ENCODE data around the gene DOCK3. TPM values are rescaled to one million over a fixed set of nuclear protein-coding genes. Genes with fewer than 3 reads are reported as not detected.
"Not testable (repeated sequence)": the region's sequence is repeated elsewhere in the genome, so short reads cannot be mapped to it uniquely, and the experiment has no call there.

The DOCK3 gene
- total RNA-seq, 1 donor from 2014 or later = 21.0 TPM

DNA sequence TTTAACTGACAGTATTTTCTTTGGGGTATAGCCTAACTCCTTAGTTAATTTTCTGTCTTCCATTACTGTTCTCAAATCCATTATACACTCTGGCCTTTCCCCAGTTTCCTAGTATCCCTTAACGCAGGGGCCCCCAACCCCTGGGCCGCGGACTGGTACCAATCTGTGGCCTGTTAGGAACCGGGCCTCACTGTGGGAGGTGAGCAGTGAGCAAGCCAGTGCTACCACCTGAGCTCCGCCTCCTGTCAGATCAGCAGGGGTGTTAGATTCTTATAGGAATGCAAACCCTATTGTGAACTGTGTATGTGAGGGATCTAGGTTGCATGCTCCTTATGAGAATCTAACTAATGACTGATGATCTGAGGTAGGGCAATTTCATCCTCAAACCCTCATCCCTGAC, 75.1 kb downstream of the DOCK3 start:
- peaks cover 5% of the 10 kb centered on the region for H3K4me1 Mint-ChIP-seq
- no peak for DNase-seq (ENCODE audit: low spot score in 2 of 2, unreplicated experiment in 2 of 2)
- TF ChIP-seq, protein P1, sequence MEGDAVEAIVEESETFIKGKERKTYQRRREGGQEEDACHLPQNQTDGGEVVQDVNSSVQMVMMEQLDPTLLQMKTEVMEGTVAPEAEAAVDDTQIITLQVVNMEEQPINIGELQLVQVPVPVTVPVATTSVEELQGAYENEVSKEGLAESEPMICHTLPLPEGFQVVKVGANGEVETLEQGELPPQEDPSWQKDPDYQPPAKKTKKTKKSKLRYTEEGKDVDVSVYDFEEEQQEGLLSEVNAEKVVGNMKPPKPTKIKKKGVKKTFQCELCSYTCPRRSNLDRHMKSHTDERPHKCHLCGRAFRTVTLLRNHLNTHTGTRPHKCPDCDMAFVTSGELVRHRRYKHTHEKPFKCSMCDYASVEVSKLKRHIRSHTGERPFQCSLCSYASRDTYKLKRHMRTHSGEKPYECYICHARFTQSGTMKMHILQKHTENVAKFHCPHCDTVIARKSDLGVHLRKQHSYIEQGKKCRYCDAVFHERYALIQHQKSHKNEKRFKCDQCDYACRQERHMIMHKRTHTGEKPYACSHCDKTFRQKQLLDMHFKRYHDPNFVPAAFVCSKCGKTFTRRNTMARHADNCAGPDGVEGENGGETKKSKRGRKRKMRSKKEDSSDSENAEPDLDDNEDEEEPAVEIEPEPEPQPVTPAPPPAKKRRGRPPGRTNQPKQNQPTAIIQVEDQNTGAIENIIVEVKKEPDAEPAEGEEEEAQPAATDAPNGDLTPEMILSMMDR (IDR thresholded peaks at IDR 0.05; ENCODE audit: unreplicated experiment) = no peak
- H3K36me3 Mint-ChIP-seq = peaks cover 13% of the 10 kb centered on the region
- H3K4me3 Mint-ChIP-seq = no peak overlapping the region
- H3K9me3 Mint-ChIP-seq = peaks cover 18% of the 10 kb centered on the region
- H3K27ac Mint-ChIP-seq = peak overlapping the region; percentile 56
- H3K27me3 Mint-ChIP-seq (ENCODE audit: low read depth) = no peaks in the 10 kb centered on the region

DNA sequence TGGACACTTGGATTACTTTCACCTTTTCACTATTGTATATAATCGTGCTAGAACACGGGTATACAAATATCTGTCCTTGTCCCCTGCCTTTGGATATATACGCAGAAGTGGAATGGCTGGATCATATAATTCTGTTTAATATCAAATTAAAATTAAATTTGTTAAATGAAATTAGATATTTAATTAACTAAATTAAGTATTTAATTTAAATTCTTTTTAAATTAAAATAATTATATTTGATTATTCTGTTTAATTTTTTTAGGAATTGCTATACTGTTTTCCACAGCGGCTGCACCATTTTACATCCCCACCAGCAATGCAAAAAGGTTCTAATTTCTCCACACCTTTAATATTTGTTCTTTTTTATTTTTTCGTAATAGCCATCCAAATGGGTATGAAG, 84.3 kb downstream of the DOCK3 start:
- DNase-seq (ENCODE audit: low spot score in 2 of 2, unreplicated experiment in 2 of 2) = no peak
- no peaks in the 10 kb centered on the region for H3K27me3 Mint-ChIP-seq (ENCODE audit: low read depth)

DNA sequence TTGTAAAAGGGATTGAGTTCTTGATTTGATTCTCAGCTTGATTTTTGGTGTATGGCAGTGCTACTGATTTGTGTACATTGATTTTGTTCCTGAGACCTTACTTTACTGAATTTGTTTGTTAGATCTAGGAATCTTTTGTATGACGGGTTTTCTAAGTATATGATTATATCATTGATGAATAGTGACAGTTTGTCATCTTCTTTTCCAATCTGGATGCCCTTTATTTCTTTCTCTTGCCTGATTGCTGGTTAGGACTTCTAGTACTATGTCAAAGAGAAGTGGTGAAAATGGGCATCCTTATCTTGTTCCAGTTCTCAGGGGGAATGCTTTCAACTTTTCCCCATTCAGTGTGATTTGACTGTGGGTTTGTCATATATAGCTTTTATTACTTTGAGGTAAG, 103.0 kb downstream of the DOCK3 start:
- Mint-ChIP-seq H3K9me3 (peaks cover 44% of the 10 kb centered on the region), H3K36me3 (peaks cover 25% of the 10 kb centered on the region)

More for the DNA sequence above, 84.3 kb downstream of the DOCK3 start:
- Mint-ChIP-seq H3K4me1 (no peaks in the 10 kb centered on the region), H3K36me3 (peaks cover 2% of the 10 kb centered on the region), H3K9me3 (peaks cover 18% of the 10 kb centered on the region), H3K4me3 (no peak overlapping the region), H3K27ac (no peak overlapping the region)
- TF ChIP-seq, protein P1 (IDR thresholded peaks at IDR 0.05; ENCODE audit: unreplicated experiment) = no peak

DNA sequence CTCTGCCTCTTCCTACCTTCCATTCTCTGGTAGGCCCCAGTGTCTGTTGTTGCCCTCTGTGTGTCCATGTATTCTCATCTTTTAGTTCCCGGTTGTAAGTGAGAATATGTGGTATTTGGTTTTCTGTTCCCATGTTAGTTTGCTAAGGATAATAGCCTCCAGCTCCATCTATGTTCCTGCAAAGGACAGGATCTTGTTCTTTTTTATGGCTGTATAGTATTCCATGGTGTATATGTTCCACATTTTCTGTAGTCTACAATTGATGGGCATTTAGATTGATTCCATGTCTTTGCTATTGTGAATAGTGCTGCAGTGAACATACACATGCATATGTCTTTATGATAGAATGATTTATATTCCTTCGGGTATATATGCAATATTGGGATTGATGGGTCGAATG, 107.0 kb downstream of the DOCK3 start:
- not testable (repeated sequence) for H3K4me3 Mint-ChIP-seq; DNase-seq (ENCODE audit: low spot score in 2 of 2, unreplicated experiment in 2 of 2); H3K27me3 Mint-ChIP-seq (ENCODE audit: low read depth); H3K4me1 Mint-ChIP-seq; H3K27ac Mint-ChIP-seq
- Mint-ChIP-seq H3K9me3 (peaks cover 46% of the 10 kb centered on the region), H3K36me3 (peaks cover 37% of the 10 kb centered on the region)

More for the DNA sequence above, 103.0 kb downstream of the DOCK3 start:
- TF ChIP-seq, protein P1 (IDR thresholded peaks at IDR 0.05; ENCODE audit: unreplicated experiment) = no peak
- no peak for DNase-seq (ENCODE audit: low spot score in 2 of 2, unreplicated experiment in 2 of 2)
- H3K4me3 Mint-ChIP-seq = no peak overlapping the region
- H3K27me3 Mint-ChIP-seq (ENCODE audit: low read depth) = no peaks in the 10 kb centered on the region
- peaks cover 2% of the 10 kb centered on the region for H3K4me1 Mint-ChIP-seq
- H3K27ac Mint-ChIP-seq = no peak overlapping the region

DNA sequence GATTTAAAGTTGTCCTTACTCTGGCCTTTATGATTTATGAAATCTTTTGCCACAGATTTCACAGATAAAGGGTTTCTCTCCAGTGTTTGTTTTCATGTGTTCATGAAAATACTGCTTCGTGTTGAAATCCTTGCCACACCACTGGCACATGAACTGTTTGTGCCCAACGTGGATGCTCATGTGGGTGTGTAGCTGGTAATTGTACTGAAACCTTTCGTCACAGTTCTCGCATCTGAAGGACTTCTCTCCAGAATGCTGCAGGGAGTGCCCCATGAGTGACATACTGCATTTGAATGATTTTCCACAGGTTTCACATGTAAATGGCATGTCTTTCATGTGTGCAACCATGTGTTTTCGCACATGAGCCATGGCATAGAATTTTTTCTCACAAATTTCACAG, 111.9 kb downstream of the DOCK3 start:
- peak overlapping the region; percentile 21 for H3K27ac Mint-ChIP-seq
- no peak overlapping the region for H3K4me3 Mint-ChIP-seq
- H3K36me3 Mint-ChIP-seq = peaks cover 32% of the 10 kb centered on the region
- no peaks in the 10 kb centered on the region for H3K27me3 Mint-ChIP-seq (ENCODE audit: low read depth)
- peaks cover 31% of the 10 kb centered on the region for H3K9me3 Mint-ChIP-seq
- H3K4me1 Mint-ChIP-seq = peaks cover 8% of the 10 kb centered on the region
- DNase-seq (ENCODE audit: low spot score in 2 of 2, unreplicated experiment in 2 of 2) = no peak
- TF ChIP-seq, protein P1 (IDR thresholded peaks at IDR 0.05; ENCODE audit: unreplicated experiment) = no peak

DNA sequence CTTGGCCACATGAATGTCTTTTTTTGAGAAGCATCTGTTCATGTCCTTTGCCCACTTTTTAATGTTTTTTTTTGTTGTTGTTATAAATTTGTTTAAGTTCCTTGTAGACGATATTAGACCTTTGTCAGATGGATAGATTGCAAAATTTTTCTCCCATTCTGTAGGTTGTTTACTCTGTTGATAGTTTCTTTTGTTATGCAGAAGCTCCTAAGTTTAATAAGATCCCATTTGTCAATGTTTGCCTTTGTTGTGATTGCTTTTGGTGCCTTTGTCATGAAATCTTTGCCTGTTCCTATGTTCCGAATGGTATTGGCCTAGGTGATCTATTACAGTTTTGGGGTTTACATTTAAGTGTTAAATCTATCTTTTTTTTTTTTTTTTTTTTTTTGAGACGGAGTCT, 116.2 kb downstream of the DOCK3 start:
- peaks cover 16% of the 10 kb centered on the region for H3K36me3 Mint-ChIP-seq
- H3K4me3 Mint-ChIP-seq = not testable (repeated sequence)

DNA sequence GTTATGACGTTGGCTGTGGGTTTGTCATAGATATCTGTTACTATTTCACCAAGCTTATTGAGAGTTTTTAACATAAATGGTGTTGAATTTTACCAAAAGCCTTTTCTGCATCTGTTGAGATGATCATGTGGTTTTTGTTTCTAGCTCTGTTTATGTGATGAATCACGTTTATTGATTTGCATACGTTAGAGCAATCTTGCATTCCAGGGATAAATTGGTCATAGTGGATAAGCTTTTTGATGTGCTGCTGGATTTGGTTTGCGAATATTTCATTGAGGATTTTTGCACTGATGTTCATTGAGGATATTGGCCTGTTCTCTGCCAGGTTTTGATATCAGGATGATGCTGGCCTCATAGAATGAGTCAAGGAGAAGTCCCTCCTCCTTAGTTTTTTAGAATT, 117.8 kb downstream of the DOCK3 start:
- TF ChIP-seq, protein P1 (IDR thresholded peaks at IDR 0.05; ENCODE audit: unreplicated experiment) = no peak
- Mint-ChIP-seq H3K27ac (no peak overlapping the region), H3K9me3 (peaks cover 28% of the 10 kb centered on the region), H3K36me3 (peaks cover 15% of the 10 kb centered on the region), H3K4me1 (peaks cover 7% of the 10 kb centered on the region), H3K27me3 (ENCODE audit: low read depth) (no peaks in the 10 kb centered on the region), H3K4me3 (no peak overlapping the region)
- DNase-seq (ENCODE audit: low spot score in 2 of 2, unreplicated experiment in 2 of 2) = no peak

More for the DNA sequence above, 116.2 kb downstream of the DOCK3 start:
- H3K27me3 Mint-ChIP-seq (ENCODE audit: low read depth); H3K27ac Mint-ChIP-seq; H3K4me1 Mint-ChIP-seq; DNase-seq (ENCODE audit: low spot score in 2 of 2, unreplicated experiment in 2 of 2): not testable (repeated sequence)
- peaks cover 25% of the 10 kb centered on the region for H3K9me3 Mint-ChIP-seq

DNA sequence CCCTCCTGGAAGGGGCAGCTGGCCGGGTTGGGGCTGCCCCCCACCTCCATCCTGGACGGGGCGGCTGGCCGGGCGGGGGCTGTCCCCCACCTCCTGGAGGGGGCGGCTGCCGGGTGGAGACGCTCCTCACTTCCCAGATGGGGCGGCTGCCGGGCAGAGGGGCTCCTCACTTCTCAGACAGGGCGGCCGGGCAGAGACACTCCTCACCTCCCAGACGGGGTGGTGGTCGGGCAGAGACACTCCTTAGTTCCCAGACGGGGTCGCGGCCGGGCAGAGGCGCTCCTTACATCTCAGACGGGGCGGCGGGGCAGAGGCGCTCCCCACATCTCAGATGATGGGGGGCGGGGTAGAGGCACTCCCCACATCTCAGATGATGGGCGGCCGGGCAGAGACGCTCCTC, 129.1 kb downstream of the DOCK3 start:
- Mint-ChIP-seq H3K4me1 (peaks cover 20% of the 10 kb centered on the region), H3K36me3 (peaks cover 48% of the 10 kb centered on the region), H3K9me3 (peaks cover 46% of the 10 kb centered on the region)
- not testable (repeated sequence) for DNase-seq (ENCODE audit: low spot score in 2 of 2, unreplicated experiment in 2 of 2); H3K4me3 Mint-ChIP-seq; H3K27ac Mint-ChIP-seq; H3K27me3 Mint-ChIP-seq (ENCODE audit: low read depth)

DNA sequence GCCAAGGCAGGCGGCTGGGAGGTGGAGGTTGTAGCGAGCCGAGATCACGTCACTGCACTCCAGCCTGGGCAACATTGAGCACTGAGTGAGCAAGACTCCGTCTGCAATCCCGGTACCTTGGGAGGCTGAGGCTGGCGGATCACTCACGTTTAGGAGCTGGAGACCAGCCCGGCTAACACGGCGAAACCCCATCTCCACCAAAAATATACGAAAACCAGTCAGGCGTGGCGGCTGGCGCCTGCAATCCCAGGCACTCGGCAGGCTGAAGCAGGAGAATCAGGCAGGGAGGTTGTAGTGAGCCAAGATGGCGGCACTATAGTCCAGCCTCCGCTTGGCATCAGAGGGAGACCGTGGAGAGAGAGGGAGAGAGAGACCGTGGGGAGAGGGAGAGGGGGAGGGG, 129.6 kb downstream of the DOCK3 start:
- H3K9me3 Mint-ChIP-seq = peaks cover 40% of the 10 kb centered on the region
- not testable (repeated sequence) for H3K27me3 Mint-ChIP-seq (ENCODE audit: low read depth); H3K27ac Mint-ChIP-seq; DNase-seq (ENCODE audit: low spot score in 2 of 2, unreplicated experiment in 2 of 2); H3K4me3 Mint-ChIP-seq
- H3K4me1 Mint-ChIP-seq = peaks cover 22% of the 10 kb centered on the region
- peaks cover 42% of the 10 kb centered on the region for H3K36me3 Mint-ChIP-seq

Data from mesothelial cell of epicardium (in vitro differentiated cells).